NCI-H1105 treated with DMSO at 0.1 percent for 48 hours (cell line): Measurements from ENCODE around the gene ANP32B.
A peak's percentile ranks its signal among the peaks of the same experiment; 100 is the strongest.
"Not testable (repeated sequence)": the region's sequence is repeated elsewhere in the genome, so short reads cannot be mapped to it uniquely, and the experiment has no call there.

Experiments used
- DNase-seq: peaks from one replicate; lab custom pipeline; 2025; lab: John Stamatoyannopoulos, UW

ANP32B gene

GRCh38 chr9:97993000-97993399, 9.9 kb downstream of the ANP32B start:
- DNase-seq = no peak

- DNase-seq = no peak
Measured at GRCh38 chr9:97994703-97995102, 11.6 kb downstream of the ANP32B start.

- not testable (repeated sequence) for DNase-seq
Measured at GRCh38 chr9:97996676-97997075, 13.5 kb downstream of the ANP32B start.

GRCh38 chr9:97997330-97998276, 14.5 kb downstream of the ANP32B start:
- DNase-seq = no peak

GRCh38 chr9:98002808-98003207, 19.7 kb downstream of the ANP32B start:
- no peak for DNase-seq

GRCh38 chr9:98006127-98006796, 23.1 kb downstream of the ANP32B start:
- DNase-seq = no peak

GRCh38 chr9:98007251-98007928, 24.2 kb downstream of the ANP32B start:
- no peak for DNase-seq

- DNase-seq = no peak
Measured at GRCh38 chr9:98008764-98009163, 25.6 kb downstream of the ANP32B start.

- no peak for DNase-seq
Measured at GRCh38 chr9:98009437-98009836, 26.3 kb downstream of the ANP32B start.

- no peak for DNase-seq
Measured at GRCh38 chr9:98009936-98010335, 26.8 kb downstream of the ANP32B start.

- DNase-seq = peak; percentile 27
Measured at GRCh38 chr9:98010445-98010844, 27.3 kb downstream of the ANP32B start.

- DNase-seq = no peak
Measured at GRCh38 chr9:98011122-98011521, 28.0 kb downstream of the ANP32B start.

- DNase-seq = no peak
Measured at GRCh38 chr9:98016137-98016680, 33.1 kb downstream of the ANP32B start.

- DNase-seq = no peak
Measured at GRCh38 chr9:98017306-98017705, 34.2 kb downstream of the ANP32B start.

GRCh38 chr9:98018347-98018746, 35.2 kb downstream of the ANP32B start:
- DNase-seq = no peak

- no peak for DNase-seq
Measured at GRCh38 chr9:98019098-98019497, 36.0 kb downstream of the ANP32B start.

- not testable (repeated sequence) for DNase-seq
Measured at GRCh38 chr9:98019869-98020268, 36.7 kb downstream of the ANP32B start.

GRCh38 chr9:98020476-98021145, 37.5 kb downstream of the ANP32B start:
- DNase-seq = no peak

- no peak for DNase-seq
Measured at GRCh38 chr9:98021306-98022040, 38.3 kb downstream of the ANP32B start.

- DNase-seq = no peak
Measured at GRCh38 chr9:98022447-98022846, 39.3 kb downstream of the ANP32B start.

- DNase-seq = no peak
Measured at GRCh38 chr9:98024702-98025101, 41.6 kb downstream of the ANP32B start.
